Measurements from ENCODE around the gene LRRC10.

The LRRC10 gene

DNA sequence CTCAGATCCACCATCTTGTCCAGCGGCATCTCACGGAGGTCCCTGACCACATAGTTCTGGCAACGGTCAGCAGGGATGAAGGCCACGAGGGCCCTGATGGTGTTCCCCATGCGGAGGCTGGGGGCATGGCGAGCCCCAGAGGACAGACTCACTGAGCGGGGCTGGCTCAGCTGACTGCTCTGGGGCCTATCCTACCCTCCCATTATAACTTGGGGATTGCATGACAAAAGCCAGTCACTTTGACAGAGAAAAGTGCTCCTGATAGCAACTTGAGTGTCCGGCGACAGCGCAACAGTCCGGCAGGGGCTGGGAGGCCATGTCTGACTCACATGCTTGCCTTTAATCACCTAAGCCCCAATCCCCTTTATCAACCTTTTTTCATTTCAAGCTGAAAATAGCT is at the start of gene LRRC10:
Gene LRRC10 (minus strand): TSS at position 179 of the 400 bp plus-strand sequence. CDS start 69 bp downstream, at position 110.
- ATAC-seq (peak; percentile 21), DNase-seq (ENCODE audit: low spot score in 2 of 2) (no peak)
- H3K4me1 Mint-ChIP-seq = no peaks in the 10 kb centered on the region
- no peak within 1 kb of the TSS for H3K4me3 Mint-ChIP-seq
- H3K36me3 Mint-ChIP-seq = no peaks in the 10 kb centered on the region
- no peaks in the 10 kb centered on the region for H3K9me3 Mint-ChIP-seq
- no peak within 1 kb of the TSS for H3K27ac Mint-ChIP-seq

GRCh38 chr12:69660164-69660863 is 49.6 kb upstream of the LRRC10 start:
- Mint-ChIP-seq H3K36me3 (no peaks in the 10 kb centered on the region), H3K4me1 (no peaks in the 10 kb centered on the region), H3K27ac (no peak overlapping the region), H3K9me3 (no peaks in the 10 kb centered on the region), H3K4me3 (no peak overlapping the region)
- DNase-seq (ENCODE audit: low spot score in 2 of 2) (no peak), ATAC-seq (no peak)

DNA sequence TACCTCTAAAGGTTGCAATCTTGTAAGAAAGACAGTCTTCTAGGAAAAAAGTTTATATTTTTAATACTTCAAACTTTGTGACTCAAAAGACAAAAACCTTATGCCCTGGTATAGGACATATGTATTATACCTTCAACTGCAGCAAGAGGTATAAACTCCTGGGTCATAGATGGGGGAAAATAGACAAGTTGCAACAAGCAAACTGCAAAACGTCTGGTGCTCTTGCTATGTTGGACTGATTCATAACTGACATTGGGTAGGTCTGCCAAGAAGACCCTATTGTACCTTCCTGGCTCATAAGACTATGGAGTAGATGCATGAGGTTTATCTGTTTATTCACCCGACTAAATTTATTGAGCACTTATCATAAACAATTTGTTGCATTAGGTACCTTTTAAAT is 47.5 kb upstream of the LRRC10 start:
- no peaks in the 10 kb centered on the region for H3K36me3 Mint-ChIP-seq
- ATAC-seq = no peak
- no peaks in the 10 kb centered on the region for H3K4me1 Mint-ChIP-seq
- H3K27ac Mint-ChIP-seq = no peak overlapping the region
- DNase-seq (ENCODE audit: low spot score in 2 of 2) = no peak
- no peaks in the 10 kb centered on the region for H3K9me3 Mint-ChIP-seq
- H3K4me3 Mint-ChIP-seq = no peak overlapping the region

DNA sequence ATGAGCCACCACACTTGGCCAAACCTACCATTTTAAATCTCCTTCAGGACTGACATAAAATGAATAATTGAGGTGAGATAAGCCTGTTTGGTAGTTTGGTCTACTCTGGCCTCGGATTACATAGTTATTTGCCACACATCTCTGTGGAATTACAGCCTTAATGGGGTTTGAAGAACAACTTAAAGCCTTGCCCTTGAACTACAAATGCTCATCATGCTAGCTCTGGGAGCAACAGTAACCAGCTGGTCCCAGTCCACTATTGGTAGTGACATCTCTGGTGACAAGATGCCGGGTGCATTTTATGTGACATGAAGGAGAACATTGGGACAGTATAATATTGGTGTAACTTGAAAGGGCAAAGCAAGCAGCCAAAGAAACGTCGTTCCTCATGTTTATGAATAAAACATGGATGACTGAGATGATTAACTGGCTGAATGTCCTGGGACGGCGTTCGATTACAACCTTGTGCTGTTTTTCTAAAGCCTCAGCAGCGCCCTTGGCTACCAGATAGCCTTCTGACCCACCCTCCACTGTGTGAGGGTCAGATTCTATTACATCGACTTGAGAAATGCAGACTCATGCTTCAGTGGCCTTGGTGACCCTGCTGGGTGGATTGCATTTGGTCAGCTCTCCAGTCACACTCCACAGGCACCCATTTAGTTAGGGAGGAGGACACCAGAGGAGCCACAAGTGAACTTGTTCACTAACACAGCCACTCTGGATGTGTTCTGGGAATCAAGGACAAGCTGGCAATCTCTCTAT is 46.9 kb upstream of the LRRC10 start:
- Mint-ChIP-seq H3K9me3 (no peaks in the 10 kb centered on the region), H3K27ac (no peak overlapping the region), H3K4me3 (no peak overlapping the region), H3K36me3 (no peaks in the 10 kb centered on the region), H3K4me1 (no peaks in the 10 kb centered on the region)
- ATAC-seq = no peak
- no peak for DNase-seq (ENCODE audit: low spot score in 2 of 2)

- no peak overlapping the region for H3K27ac Mint-ChIP-seq
- H3K4me3 Mint-ChIP-seq = no peak overlapping the region
- DNase-seq (ENCODE audit: low spot score in 2 of 2) (no peak), ATAC-seq (no peak)
- no peaks in the 10 kb centered on the region for H3K36me3 Mint-ChIP-seq
- no peaks in the 10 kb centered on the region for H3K4me1 Mint-ChIP-seq
- no peaks in the 10 kb centered on the region for H3K9me3 Mint-ChIP-seq
Observed at GRCh38 chr12:69655616-69656340, 45.1 kb upstream of the LRRC10 start.

GRCh38 chr12:69653703-69654102 is 43.0 kb upstream of the LRRC10 start:
- DNase-seq (ENCODE audit: low spot score in 2 of 2) (no peak), ATAC-seq (no peak)
- Mint-ChIP-seq H3K36me3 (no peaks in the 10 kb centered on the region), H3K4me3 (no peak overlapping the region), H3K9me3 (no peaks in the 10 kb centered on the region), H3K27ac (no peak overlapping the region), H3K4me1 (no peaks in the 10 kb centered on the region)

GRCh38 chr12:69651922-69652321 is 41.2 kb upstream of the LRRC10 start:
- no peak overlapping the region for H3K27ac Mint-ChIP-seq
- H3K4me1 Mint-ChIP-seq = no peaks in the 10 kb centered on the region
- no peaks in the 10 kb centered on the region for H3K36me3 Mint-ChIP-seq
- DNase-seq (ENCODE audit: low spot score in 2 of 2) (no peak), ATAC-seq (no peak)
- H3K9me3 Mint-ChIP-seq = no peaks in the 10 kb centered on the region
- H3K4me3 Mint-ChIP-seq = no peak overlapping the region

DNA sequence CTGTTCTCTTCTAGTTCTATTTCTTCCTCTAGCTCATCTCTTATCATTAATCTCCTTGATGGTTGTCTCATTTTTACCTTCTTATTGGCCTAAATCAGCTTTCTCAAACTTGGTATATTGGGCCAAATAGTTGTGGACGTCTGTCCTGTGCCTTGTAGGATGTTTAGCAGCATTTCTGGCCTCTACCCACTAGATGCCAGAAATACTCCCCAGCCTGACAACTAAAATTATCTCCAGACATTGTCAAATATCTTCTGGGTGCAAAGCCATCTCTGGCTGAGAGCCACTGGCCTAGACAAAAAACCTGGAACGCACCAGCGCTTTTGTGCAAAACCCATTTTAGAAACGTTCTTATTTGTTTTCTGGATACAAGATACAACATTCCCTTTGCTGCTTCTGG is 38.8 kb upstream of the LRRC10 start:
- H3K4me3 Mint-ChIP-seq = no peak overlapping the region
- H3K36me3 Mint-ChIP-seq = no peaks in the 10 kb centered on the region
- ATAC-seq = no peak
- H3K9me3 Mint-ChIP-seq = no peaks in the 10 kb centered on the region
- no peak for DNase-seq (ENCODE audit: low spot score in 2 of 2)
- no peak overlapping the region for H3K27ac Mint-ChIP-seq
- no peaks in the 10 kb centered on the region for H3K4me1 Mint-ChIP-seq

DNA sequence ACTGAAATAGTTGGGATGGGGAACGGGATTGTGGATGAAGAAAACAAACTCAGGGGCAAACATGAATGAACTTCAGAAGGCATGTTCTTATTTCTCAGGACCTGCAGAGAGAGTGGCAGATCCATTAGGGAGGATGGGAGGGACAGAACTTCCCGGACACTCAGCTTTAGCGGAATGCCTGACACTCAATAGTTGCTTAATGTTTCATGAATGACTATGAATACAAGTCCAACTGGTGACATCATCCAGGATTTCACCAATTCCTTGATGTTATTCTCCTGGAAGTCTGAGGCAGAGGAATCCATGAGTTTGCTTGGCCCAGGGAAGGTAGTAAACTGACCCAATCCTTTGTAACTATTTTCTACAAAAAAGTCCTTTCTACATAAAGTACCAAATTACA is 37.8 kb upstream of the LRRC10 start:
- DNase-seq (ENCODE audit: low spot score in 2 of 2) (no peak), ATAC-seq (no peak)
- no peak overlapping the region for H3K27ac Mint-ChIP-seq
- H3K9me3 Mint-ChIP-seq = no peaks in the 10 kb centered on the region
- no peaks in the 10 kb centered on the region for H3K36me3 Mint-ChIP-seq
- no peaks in the 10 kb centered on the region for H3K4me1 Mint-ChIP-seq
- H3K4me3 Mint-ChIP-seq = no peak overlapping the region

DNA sequence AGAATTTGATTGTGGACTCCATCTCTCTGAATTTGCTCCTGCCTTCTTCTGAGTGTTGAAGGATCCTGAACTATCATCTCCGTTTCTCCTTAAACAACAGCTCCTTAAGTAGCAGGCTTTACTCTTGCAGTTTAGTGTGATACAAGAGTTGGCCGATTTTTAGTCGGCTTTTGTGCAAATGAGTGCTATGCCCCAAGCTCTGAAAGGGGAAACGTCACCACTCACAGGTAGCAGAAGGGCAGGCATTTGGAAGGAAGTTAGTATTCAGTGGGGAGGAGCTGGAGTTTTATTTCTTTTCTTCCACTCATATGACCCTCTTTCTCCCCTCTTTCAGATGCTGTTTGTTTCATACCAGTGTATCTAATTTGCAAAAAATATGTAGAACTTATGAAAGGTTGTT is 36.5 kb upstream of the LRRC10 start:
- no peaks in the 10 kb centered on the region for H3K9me3 Mint-ChIP-seq
- DNase-seq (ENCODE audit: low spot score in 2 of 2) (no peak), ATAC-seq (no peak)
- H3K4me3 Mint-ChIP-seq = no peak overlapping the region
- H3K27ac Mint-ChIP-seq = no peak overlapping the region
- no peaks in the 10 kb centered on the region for H3K4me1 Mint-ChIP-seq
- H3K36me3 Mint-ChIP-seq = no peaks in the 10 kb centered on the region

GRCh38 chr12:69645031-69645430 is 34.3 kb upstream of the LRRC10 start:
- Mint-ChIP-seq H3K9me3 (no peaks in the 10 kb centered on the region), H3K4me3 (no peak overlapping the region), H3K36me3 (no peaks in the 10 kb centered on the region), H3K27ac (no peak overlapping the region), H3K4me1 (no peaks in the 10 kb centered on the region)
- DNase-seq (ENCODE audit: low spot score in 2 of 2) (no peak), ATAC-seq (no peak)

- ATAC-seq = no peak
- H3K4me1 Mint-ChIP-seq = no peaks in the 10 kb centered on the region
- no peaks in the 10 kb centered on the region for H3K9me3 Mint-ChIP-seq
- H3K27ac Mint-ChIP-seq = no peak overlapping the region
- no peak for DNase-seq (ENCODE audit: low spot score in 2 of 2)
- H3K4me3 Mint-ChIP-seq = no peak overlapping the region
- no peaks in the 10 kb centered on the region for H3K36me3 Mint-ChIP-seq
Observed at GRCh38 chr12:69644511-69644910, 33.8 kb upstream of the LRRC10 start.

GRCh38 chr12:69642531-69642930 is 31.8 kb upstream of the LRRC10 start:
- ATAC-seq (peak; percentile 11), DNase-seq (ENCODE audit: low spot score in 2 of 2) (no peak)
- H3K27ac Mint-ChIP-seq = no peak overlapping the region
- H3K4me1 Mint-ChIP-seq = no peaks in the 10 kb centered on the region
- no peak overlapping the region for H3K4me3 Mint-ChIP-seq
- H3K9me3 Mint-ChIP-seq = no peaks in the 10 kb centered on the region
- no peaks in the 10 kb centered on the region for H3K36me3 Mint-ChIP-seq

GRCh38 chr12:69641546-69641945 is 30.8 kb upstream of the LRRC10 start:
- H3K9me3 Mint-ChIP-seq = no peaks in the 10 kb centered on the region
- H3K36me3 Mint-ChIP-seq = no peaks in the 10 kb centered on the region
- H3K4me1 Mint-ChIP-seq = no peaks in the 10 kb centered on the region
- no peak for DNase-seq (ENCODE audit: low spot score in 2 of 2)
- ATAC-seq = peak; percentile 24
- H3K4me3 Mint-ChIP-seq = no peak overlapping the region
- H3K27ac Mint-ChIP-seq = no peak overlapping the region

GRCh38 chr12:69639400-69640016 is 28.8 kb upstream of the LRRC10 start:
- ATAC-seq (peak; percentile 76), DNase-seq (ENCODE audit: low spot score in 2 of 2) (peak; percentile 36 to 76)
- Mint-ChIP-seq H3K4me1 (no peaks in the 10 kb centered on the region), H3K36me3 (no peaks in the 10 kb centered on the region), H3K9me3 (no peaks in the 10 kb centered on the region), H3K4me3 (no peak overlapping the region), H3K27ac (no peak overlapping the region)

Data from stimulated activated effector memory CD8-positive, alpha-beta T cell treated with anti-CD3 and anti-CD28 coated beads, Interleukin-12 subunit alpha, Interleukin-12 subunit beta, amount 100 ng/mL, for 72 hours (primary cell).